Transverse colon (tissue), 3 donors: ENCODE data around the gene MYADM.

Experiments used
- CTCF ChIP-seq, 5 experiments: fragments of 200-600 bp in 3 of 5; fragments of 450-650 bp in 2 of 5; sonication (generic) in 3 of 5; IDR thresholded peaks; 1 replicate in 2 of 5; 2 replicates in 3 of 5; pipeline ENCODE4 v1.5.1; 2016 to 2017; ENCODE audit warnings: antibody characterized with exemption in 5 of 5, inconsistent platforms in 3 of 5, mild to moderate bottlenecking in 2 of 5, moderate library complexity in 1 of 5
- POLR2A ChIP-seq: fragments of 450-650 bp; IDR thresholded peaks from one replicate; pipeline ENCODE4 v1.6.1; 2016; ENCODE audit warnings: antibody characterized with exemption, mild to moderate bottlenecking, moderate library complexity

GRCh38 chr19:53915000-53915399, 47.3 kb downstream of the MYADM start:
- TF ChIP-seq CTCF (IDR thresholded peaks at IDR 0.05) (no peak), POLR2A (no peak)
